Esophagus (tissue), 2 donors: ENCODE measurements around the gene SLC26A9. TPM values are rescaled to one million over a fixed set of nuclear protein-coding genes. Genes with fewer than 3 reads are reported as not detected.
"Not testable (repeated sequence)": the region's sequence is repeated elsewhere in the genome, so short reads cannot be mapped to it uniquely, and the experiment has no call there.

Source experiments
- H3K27ac ChIP-seq, 2 donors: one replicate each; pipeline ENCODE4 v1.5.1; 2013; ENCODE audit warnings: low read depth in 2 of 2, mild to moderate bottlenecking in 2 of 2, inconsistent platforms in 1 of 2, low read length in 1 of 2, moderate library complexity in 1 of 2
- H3K27me3 ChIP-seq, 2 donors: one replicate each; pipeline ENCODE4 v1.6.1; 2013; ENCODE audit warnings: low read length in 2 of 2, control low read depth in 1 of 2, mild to moderate bottlenecking in 1 of 2; ENCODE audit not compliant: insufficient read depth in 2 of 2, control insufficient read depth in 1 of 2
- H3K36me3 ChIP-seq, 2 donors: one replicate each; pipeline ENCODE4 v1.6.1; 2013; ENCODE audit warnings: low read length in 1 of 2; ENCODE audit not compliant: control insufficient read depth in 2 of 2, insufficient read depth in 2 of 2
- H3K4me1 ChIP-seq, 2 donors: one replicate each; pipeline ENCODE4 v1.6.1; 2013; ENCODE audit warnings: low read length in 1 of 2; ENCODE audit not compliant: control insufficient read depth in 2 of 2, insufficient read depth in 2 of 2
- H3K4me3 ChIP-seq, 2 donors: one replicate each; pipeline ENCODE4 v1.5.1; 2013; ENCODE audit warnings: low read length in 2 of 2, mild to moderate bottlenecking in 2 of 2, low read depth in 1 of 2, moderate library complexity in 1 of 2
- H3K9me3 ChIP-seq, 2 donors: one replicate each; pipeline ENCODE4 v1.6.1; 2013; ENCODE audit warnings: mild to moderate bottlenecking in 2 of 2, low read depth in 1 of 2, low read length in 1 of 2, moderate library complexity in 1 of 2; ENCODE audit not compliant: control insufficient read depth in 2 of 2, insufficient read depth in 1 of 2
- WGBS, 2 donors: extraction: QIAGEN DNeasy Blood & Tissue Kit; methylation state at CpG; one replicate each; pipeline ENCODE4 v1.1.7; 2013; 5-methylcytosine and 5-hydroxymethylcytosine counted together
- polyA plus RNA-seq, 2 donors: library from polyadenylated mRNA; stranded (reverse); fragments of 200-250 nt; gene quantifications; one replicate each; pipeline ENCODE4 v1.2.3, GENCODE V29; 2013
- donor health status: healthy with polysubstance abuse.
- donor health status: Bipolar disorder and iron deficiency.

SLC26A9 gene
- polyA plus RNA-seq, 2 donors, result 0.96 to 1.5 TPM

GRCh38 chr1:205914730-205915129 is 28.5 kb downstream of the SLC26A9 start:
- H3K27ac ChIP-seq, result no peak overlapping the region
- H3K9me3 ChIP-seq, result peaks cover 0 to under 1% of the 10 kb centered on the region in 2 donors
- WGBS, 2 donors, result 78 to 81% methylated on average over 7 of the region's 7 CpGs

DNA sequence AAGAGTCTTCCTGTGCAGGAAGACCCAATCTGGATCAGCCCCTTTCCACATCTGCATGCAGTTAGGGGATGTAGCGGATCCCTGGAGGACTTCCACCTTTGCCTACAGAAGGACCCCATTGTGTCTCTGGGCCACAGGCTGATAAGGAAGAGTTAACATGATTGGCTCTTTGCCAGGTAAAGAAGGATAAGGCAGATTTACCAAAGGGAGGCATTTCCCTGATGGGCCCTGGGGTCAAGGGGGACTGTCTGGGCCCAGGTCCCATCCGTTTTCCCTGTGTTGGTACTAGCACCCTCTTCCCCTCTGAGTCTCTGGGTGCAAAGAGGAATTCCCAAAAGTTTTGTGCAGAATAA is 29.1 kb downstream of the SLC26A9 start:
- Histone ChIP-seq H3K27ac (no peak overlapping the region), H3K27me3 (no peaks in the 10 kb centered on the region), H3K36me3 (no peaks in the 10 kb centered on the region), H3K9me3 (peaks cover 0 to 2% of the 10 kb centered on the region in 2 donors), H3K4me3 (no peak overlapping the region), H3K4me1 (peaks cover 0 to 2% of the 10 kb centered on the region in 2 donors)
- 77 to 85% methylated on average over 2 of the region's 2 CpGs for WGBS, 2 donors

More at GRCh38 chr1:205914730-205915129, 28.5 kb downstream of the SLC26A9 start:
- Histone ChIP-seq H3K4me1 (peaks cover 0 to 2% of the 10 kb centered on the region in 2 donors), H3K36me3 (no peaks in the 10 kb centered on the region), H3K27me3 (no peaks in the 10 kb centered on the region), H3K4me3 (no peak overlapping the region)

GRCh38 chr1:205913451-205914154 is 29.7 kb downstream of the SLC26A9 start:
- peak overlapping the region in 1 of 2 donors; percentile 3 for H3K27ac ChIP-seq

GRCh38 chr1:205907794-205908193 is 35.5 kb downstream of the SLC26A9 start:
- no peaks in the 10 kb centered on the region for H3K36me3 ChIP-seq
- H3K27ac ChIP-seq, result no peak overlapping the region
- no peak overlapping the region for H3K4me3 ChIP-seq
- 31 to 44% methylated on average over 2 of the region's 2 CpGs for WGBS, 2 donors
- H3K27me3 ChIP-seq, result no peaks in the 10 kb centered on the region
- no peaks in the 10 kb centered on the region for H3K4me1 ChIP-seq
- peaks cover 0 to 2% of the 10 kb centered on the region in 2 donors for H3K9me3 ChIP-seq

More at GRCh38 chr1:205913451-205914154, 29.7 kb downstream of the SLC26A9 start:
- Histone ChIP-seq H3K9me3 (peaks cover 0 to 2% of the 10 kb centered on the region in 2 donors), H3K4me1 (peaks cover 0 to 2% of the 10 kb centered on the region in 2 donors), H3K27me3 (no peaks in the 10 kb centered on the region), H3K36me3 (no peaks in the 10 kb centered on the region), H3K4me3 (no peak overlapping the region)
- 27 to 35% methylated on average over 4 of the region's 4 CpGs for WGBS, 2 donors

DNA sequence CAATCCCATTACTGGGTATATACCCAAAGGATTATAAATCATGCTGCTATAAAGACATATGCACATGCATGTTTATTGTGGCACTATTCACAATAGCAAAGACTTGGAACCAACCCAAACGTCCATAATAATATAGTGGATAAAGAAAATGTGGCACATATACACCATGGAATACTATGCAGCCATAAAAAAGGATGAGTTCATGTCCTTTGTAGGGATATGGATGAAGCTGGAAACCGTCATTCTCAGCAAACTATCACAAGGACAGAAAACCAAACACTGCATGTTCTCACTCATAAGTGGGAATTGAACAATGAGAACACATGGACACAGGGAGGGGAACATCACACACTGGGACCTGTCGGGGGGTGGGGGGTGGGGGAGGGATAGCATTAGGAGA is 38.2 kb downstream of the SLC26A9 start:
- not testable (repeated sequence) for H3K27me3 ChIP-seq, H3K4me1 ChIP-seq, H3K9me3 ChIP-seq, H3K4me3 ChIP-seq, H3K27ac ChIP-seq, H3K36me3 ChIP-seq
- WGBS, 2 donors, result 69 to 82% methylated on average over 2 to 3 of the region's 3 CpGs

DNA sequence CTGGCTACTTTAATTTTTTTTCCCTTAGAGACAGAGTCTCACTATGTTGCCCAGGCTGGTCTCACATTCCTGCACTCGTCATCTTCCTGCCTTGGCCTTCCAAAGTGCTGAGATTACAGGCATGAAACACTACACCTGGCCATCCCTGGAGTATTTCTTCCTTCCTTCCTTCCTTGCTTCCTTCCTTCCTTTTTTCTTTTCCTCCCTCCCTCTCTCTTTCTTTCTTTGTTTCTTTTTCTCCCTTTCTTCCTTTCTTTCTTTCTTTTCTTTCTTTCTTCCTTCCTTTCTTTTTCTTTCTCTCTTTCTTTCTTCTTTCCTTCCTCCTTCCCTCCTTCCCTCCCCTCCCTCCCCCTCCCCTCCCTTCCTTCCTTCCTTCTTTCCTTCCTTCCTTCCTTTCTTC is 46.9 kb downstream of the SLC26A9 start:
- H3K36me3 ChIP-seq, result no peaks in the 10 kb centered on the region
- WGBS, 2 donors, result 83 to 88% methylated on average over 1 of the region's 1 CpG
- no peak overlapping the region for H3K4me3 ChIP-seq
- H3K9me3 ChIP-seq, result peaks cover 0 to 6% of the 10 kb centered on the region in 2 donors
- H3K4me1 ChIP-seq, result no peaks in the 10 kb centered on the region
- no peak overlapping the region for H3K27ac ChIP-seq
- H3K27me3 ChIP-seq, result no peaks in the 10 kb centered on the region

- H3K36me3 ChIP-seq, H3K9me3 ChIP-seq, H3K4me1 ChIP-seq, H3K27me3 ChIP-seq, H3K4me3 ChIP-seq, H3K27ac ChIP-seq: not testable (repeated sequence)
- WGBS, 2 donors, result 80 to 83% methylated on average over 3 of the region's 3 CpGs
Observed at GRCh38 chr1:205894119-205894518, 49.1 kb downstream of the SLC26A9 start.

GRCh38 chr1:205892175-205892574 is 51.1 kb downstream of the SLC26A9 start:
- H3K36me3 ChIP-seq, H3K9me3 ChIP-seq, H3K27me3 ChIP-seq, H3K4me1 ChIP-seq, H3K4me3 ChIP-seq, H3K27ac ChIP-seq: not testable (repeated sequence)
- 43 to 73% methylated on average over 2 of the region's 2 CpGs for WGBS, 2 donors

- not testable (repeated sequence) for H3K27me3 ChIP-seq, H3K4me3 ChIP-seq, H3K27ac ChIP-seq, H3K9me3 ChIP-seq, H3K4me1 ChIP-seq, H3K36me3 ChIP-seq
- 87 to 88% methylated on average over 2 of the region's 2 CpGs for WGBS, 2 donors
Observed at GRCh38 chr1:205891481-205891880, 51.8 kb downstream of the SLC26A9 start.

- not testable (repeated sequence) for H3K9me3 ChIP-seq, H3K36me3 ChIP-seq, H3K4me1 ChIP-seq, H3K27me3 ChIP-seq, H3K27ac ChIP-seq, H3K4me3 ChIP-seq
- 74 to 79% methylated on average over 3 of the region's 3 CpGs for WGBS, 2 donors
Observed at GRCh38 chr1:205890631-205891030, 52.6 kb downstream of the SLC26A9 start.
